ENCODE measurements around the gene SMURF1. TPM values are rescaled to one million over a fixed set of nuclear protein-coding genes. Genes with fewer than 3 reads are reported as not detected.
"Not testable (repeated sequence)": the region's sequence is repeated elsewhere in the genome, so short reads cannot be mapped to it uniquely, and the experiment has no call there.

The SMURF1 gene
- total RNA-seq, 1 donor from 2014 or later: 9.9 TPM

DNA sequence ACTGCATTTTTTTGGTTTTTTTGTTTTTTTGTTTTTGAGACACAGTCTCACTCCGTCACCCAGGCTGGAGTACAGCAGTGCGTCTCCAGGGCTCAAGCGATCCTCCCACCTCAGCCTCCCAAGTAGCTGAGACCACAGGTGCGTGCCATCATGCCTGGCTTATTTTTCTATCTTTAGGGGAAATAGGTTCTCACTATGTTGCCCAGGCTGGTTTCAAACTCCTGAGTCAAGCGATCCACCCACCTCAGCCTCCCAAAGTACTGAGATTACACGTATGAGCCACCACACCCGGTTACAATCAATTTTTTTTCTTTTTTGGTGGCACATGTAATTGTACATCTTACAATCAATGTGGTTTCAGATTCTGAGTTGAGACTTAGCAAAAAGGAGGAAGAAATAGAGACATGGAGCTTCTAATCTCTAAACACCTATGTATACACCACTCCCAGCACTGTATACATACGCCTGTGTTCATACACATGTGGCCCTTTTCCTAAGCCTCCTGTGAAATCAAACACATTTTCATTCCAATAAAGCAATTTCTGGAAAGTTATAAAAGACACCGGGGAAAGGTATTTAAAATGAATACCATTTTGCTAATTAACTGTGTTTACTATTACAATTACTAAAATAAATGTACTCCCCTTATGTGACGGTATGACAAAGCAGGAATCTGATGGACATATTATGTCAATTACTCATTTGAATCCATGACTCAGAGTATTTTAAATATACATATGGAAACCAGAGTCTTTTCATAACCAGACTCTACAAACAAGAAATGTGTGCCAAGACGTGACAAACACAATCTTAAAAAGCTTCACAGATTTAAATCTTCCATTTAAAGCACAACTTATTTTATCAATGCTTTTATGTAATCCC is 40.9 kb downstream of the SMURF1 start:
- no peaks in the 10 kb centered on the region for H3K9me3 ChIP-seq (ENCODE audit: control insufficient read depth in 3 of 3, low read length in 3 of 3)
- H3K36me3 ChIP-seq (ENCODE audit: control insufficient read depth in 3 of 3, insufficient read depth in 3 of 3, low read length in 3 of 3): no peaks in the 10 kb centered on the region
- H3K4me3 ChIP-seq (ENCODE audit: low read length in 3 of 3): no peak overlapping the region
- no peak overlapping the region for H3K27ac ChIP-seq (ENCODE audit: low read depth, low read length)
- H3K4me1 ChIP-seq (ENCODE audit: control insufficient read depth in 3 of 3, insufficient read depth in 3 of 3, low read length in 3 of 3): peaks cover 0 to 14% (median 2%) of the 10 kb centered on the region in 3 donors
- no peak overlapping the region for H3K9ac ChIP-seq (ENCODE audit: low read depth in 1 of 3, low read length in 3 of 3)
- H3K27me3 ChIP-seq (ENCODE audit: control insufficient read depth in 3 of 3, insufficient read depth in 3 of 3, low read length in 3 of 3): no peaks in the 10 kb centered on the region

DNA sequence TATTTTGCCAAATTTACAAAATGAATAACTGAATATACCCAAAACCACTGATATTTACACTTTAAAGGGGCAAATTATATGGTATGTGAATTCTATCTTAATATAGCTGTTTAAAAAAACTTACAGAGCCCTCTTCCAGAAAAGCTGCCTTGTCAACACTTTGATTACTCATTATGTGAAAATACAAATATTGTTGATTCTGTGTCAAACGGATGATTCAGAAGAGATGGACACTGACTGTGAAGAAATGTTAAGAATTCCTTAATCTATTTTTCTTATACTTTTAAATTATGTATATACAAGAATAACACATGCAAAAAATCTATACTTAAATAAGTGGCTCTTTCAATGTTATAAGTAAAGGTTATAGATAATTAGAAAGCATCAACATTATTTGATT is 41.5 kb downstream of the SMURF1 start:
- H3K27ac ChIP-seq (ENCODE audit: low read depth, low read length): no peak overlapping the region
- H3K36me3 ChIP-seq (ENCODE audit: control insufficient read depth in 3 of 3, insufficient read depth in 3 of 3, low read length in 3 of 3): no peaks in the 10 kb centered on the region
- no peaks in the 10 kb centered on the region for H3K27me3 ChIP-seq (ENCODE audit: control insufficient read depth in 3 of 3, insufficient read depth in 3 of 3, low read length in 3 of 3)
- no peak overlapping the region for H3K9ac ChIP-seq (ENCODE audit: low read depth in 1 of 3, low read length in 3 of 3)
- H3K9me3 ChIP-seq (ENCODE audit: control insufficient read depth in 3 of 3, low read length in 3 of 3): no peaks in the 10 kb centered on the region
- peaks cover 0 to 7% (median 2%) of the 10 kb centered on the region in 3 donors for H3K4me1 ChIP-seq (ENCODE audit: control insufficient read depth in 3 of 3, insufficient read depth in 3 of 3, low read length in 3 of 3)
- no peak overlapping the region for H3K4me3 ChIP-seq (ENCODE audit: low read length in 3 of 3)

DNA sequence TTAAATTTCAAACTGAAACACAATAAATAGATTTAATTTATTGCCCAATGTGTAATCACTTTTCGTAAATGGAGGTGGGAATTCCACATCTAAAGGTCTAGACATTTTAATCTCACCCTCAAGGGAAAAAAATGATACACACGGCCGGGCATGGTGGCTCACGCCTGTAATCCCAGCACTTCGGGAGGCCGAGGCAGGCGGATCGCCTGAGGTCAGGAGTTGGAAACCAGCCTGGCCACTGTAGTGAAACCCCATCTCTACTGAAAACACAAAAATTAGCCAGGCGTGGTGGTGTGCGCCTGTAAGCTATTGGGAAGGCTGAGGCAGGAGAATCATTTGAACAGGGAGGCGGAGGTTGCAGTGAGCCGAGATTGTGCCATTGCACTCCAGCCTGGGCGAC is 42.4 kb downstream of the SMURF1 start:
- not testable (repeated sequence) for H3K27me3 ChIP-seq (ENCODE audit: control insufficient read depth in 3 of 3, insufficient read depth in 3 of 3, low read length in 3 of 3); H3K9me3 ChIP-seq (ENCODE audit: control insufficient read depth in 3 of 3, low read length in 3 of 3); H3K9ac ChIP-seq (ENCODE audit: low read depth in 1 of 3, low read length in 3 of 3); H3K4me1 ChIP-seq (ENCODE audit: control insufficient read depth in 3 of 3, insufficient read depth in 3 of 3, low read length in 3 of 3); H3K36me3 ChIP-seq (ENCODE audit: control insufficient read depth in 3 of 3, insufficient read depth in 3 of 3, low read length in 3 of 3); H3K4me3 ChIP-seq (ENCODE audit: low read length in 3 of 3); H3K27ac ChIP-seq (ENCODE audit: low read depth, low read length)

DNA sequence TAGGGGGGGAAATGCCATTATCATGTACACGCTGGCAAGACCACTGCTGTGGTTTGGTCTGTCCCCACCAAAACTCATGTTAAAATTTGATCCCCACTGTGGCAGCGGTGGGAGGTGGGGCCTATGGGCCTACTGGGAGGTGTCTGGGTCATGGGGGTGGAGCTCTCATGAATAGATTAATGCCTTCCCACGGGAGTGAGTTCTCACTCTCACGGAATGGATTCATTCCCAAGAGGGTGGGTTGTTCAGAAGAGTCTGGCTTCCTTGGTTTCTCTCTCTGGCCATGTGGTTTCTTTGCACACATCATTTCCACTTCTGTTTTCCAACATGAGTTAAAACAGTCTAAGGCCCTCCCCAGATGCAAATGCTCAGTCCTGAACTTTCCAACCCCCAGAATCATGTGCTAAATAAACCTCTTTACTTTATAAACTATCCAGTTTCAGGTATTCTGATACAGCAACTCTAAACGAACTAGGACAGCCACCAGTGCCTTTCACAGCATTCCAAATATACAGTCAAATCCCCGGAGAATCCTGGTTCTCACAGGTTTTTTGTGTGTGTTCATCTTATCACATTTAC is 44.3 kb downstream of the SMURF1 start:
- Histone ChIP-seq H3K9ac (ENCODE audit: low read depth in 1 of 3, low read length in 3 of 3) (no peak overlapping the region), H3K27me3 (ENCODE audit: control insufficient read depth in 3 of 3, insufficient read depth in 3 of 3, low read length in 3 of 3) (no peaks in the 10 kb centered on the region), H3K9me3 (ENCODE audit: control insufficient read depth in 3 of 3, low read length in 3 of 3) (no peaks in the 10 kb centered on the region), H3K36me3 (ENCODE audit: control insufficient read depth in 3 of 3, insufficient read depth in 3 of 3, low read length in 3 of 3) (no peaks in the 10 kb centered on the region), H3K4me1 (ENCODE audit: control insufficient read depth in 3 of 3, insufficient read depth in 3 of 3, low read length in 3 of 3) (peaks cover 7 to 12% (median 8%) of the 10 kb centered on the region in 3 donors), H3K27ac (ENCODE audit: low read depth, low read length) (no peak overlapping the region), H3K4me3 (ENCODE audit: low read length in 3 of 3) (no peak overlapping the region)

DNA sequence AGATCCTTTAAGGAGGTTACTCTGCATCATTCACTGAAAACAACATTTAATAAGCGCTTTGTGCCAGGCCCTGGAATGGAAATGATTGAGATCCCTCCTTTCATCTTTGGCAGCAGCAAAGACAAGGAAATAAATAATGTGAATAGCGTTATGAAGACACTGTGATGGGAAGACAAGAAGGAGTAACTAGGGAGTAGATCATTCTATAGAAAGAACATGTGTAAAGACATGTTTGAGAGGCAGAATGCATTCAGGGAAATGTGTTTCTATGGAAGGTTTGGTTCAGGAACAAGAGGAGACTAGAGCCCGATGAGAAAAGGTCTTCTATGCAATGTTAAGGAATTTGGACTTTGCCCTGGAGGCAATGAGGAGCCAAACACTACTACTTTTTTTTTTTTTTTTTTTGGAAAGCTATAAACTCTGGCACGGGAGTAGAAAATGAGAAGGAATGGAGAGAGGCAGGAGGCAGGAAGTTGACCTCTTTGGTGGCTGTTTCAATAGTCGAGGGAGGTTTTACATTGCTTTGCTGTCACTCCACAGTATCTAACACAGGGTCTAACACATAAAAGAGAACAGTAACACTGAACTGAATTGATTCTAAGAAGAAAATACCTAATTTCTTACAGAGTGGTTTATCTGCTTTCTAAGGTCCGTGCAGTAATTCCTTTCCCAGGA is 44.9 kb downstream of the SMURF1 start:
- Histone ChIP-seq H3K9me3 (ENCODE audit: control insufficient read depth in 3 of 3, low read length in 3 of 3) (no peaks in the 10 kb centered on the region), H3K4me1 (ENCODE audit: control insufficient read depth in 3 of 3, insufficient read depth in 3 of 3, low read length in 3 of 3) (peaks cover 7 to 8% (median 7%) of the 10 kb centered on the region in 3 donors), H3K36me3 (ENCODE audit: control insufficient read depth in 3 of 3, insufficient read depth in 3 of 3, low read length in 3 of 3) (no peaks in the 10 kb centered on the region), H3K27me3 (ENCODE audit: control insufficient read depth in 3 of 3, insufficient read depth in 3 of 3, low read length in 3 of 3) (no peaks in the 10 kb centered on the region), H3K4me3 (ENCODE audit: low read length in 3 of 3) (no peak overlapping the region), H3K27ac (ENCODE audit: low read depth, low read length) (no peak overlapping the region), H3K9ac (ENCODE audit: low read depth in 1 of 3, low read length in 3 of 3) (no peak overlapping the region)

DNA sequence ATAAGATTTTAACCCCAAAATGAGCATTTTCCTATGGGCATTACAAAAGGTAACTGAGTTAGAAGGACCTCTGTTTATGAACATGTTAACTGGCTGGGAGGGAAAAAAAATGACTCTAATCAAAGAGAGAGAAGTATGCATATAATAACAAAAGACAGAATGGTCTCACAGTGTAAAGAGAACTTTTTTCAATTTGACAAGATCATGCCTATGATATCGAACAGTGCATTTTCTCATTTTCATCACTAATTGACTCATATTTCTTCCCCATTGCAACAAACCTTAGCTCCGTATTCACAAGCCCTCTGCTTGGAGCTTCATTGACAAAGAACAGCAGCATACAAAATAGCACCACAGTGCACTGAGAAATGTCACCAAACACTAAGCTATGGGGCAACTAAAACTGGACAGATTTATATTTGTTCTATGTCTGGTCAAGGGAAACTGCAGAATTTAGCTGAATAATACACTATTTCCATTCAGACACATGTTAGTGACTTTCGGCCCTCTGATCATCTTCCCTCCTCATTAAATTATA is 45.6 kb downstream of the SMURF1 start:
- no peaks in the 10 kb centered on the region for H3K9me3 ChIP-seq (ENCODE audit: control insufficient read depth in 3 of 3, low read length in 3 of 3)
- no peaks in the 10 kb centered on the region for H3K27me3 ChIP-seq (ENCODE audit: control insufficient read depth in 3 of 3, insufficient read depth in 3 of 3, low read length in 3 of 3)
- H3K4me3 ChIP-seq (ENCODE audit: low read length in 3 of 3): no peak overlapping the region
- peaks cover 7 to 8% (median 7%) of the 10 kb centered on the region in 3 donors for H3K4me1 ChIP-seq (ENCODE audit: control insufficient read depth in 3 of 3, insufficient read depth in 3 of 3, low read length in 3 of 3)
- no peak overlapping the region for H3K9ac ChIP-seq (ENCODE audit: low read depth in 1 of 3, low read length in 3 of 3)
- H3K36me3 ChIP-seq (ENCODE audit: control insufficient read depth in 3 of 3, insufficient read depth in 3 of 3, low read length in 3 of 3): no peaks in the 10 kb centered on the region
- H3K27ac ChIP-seq (ENCODE audit: low read depth, low read length): no peak overlapping the region

DNA sequence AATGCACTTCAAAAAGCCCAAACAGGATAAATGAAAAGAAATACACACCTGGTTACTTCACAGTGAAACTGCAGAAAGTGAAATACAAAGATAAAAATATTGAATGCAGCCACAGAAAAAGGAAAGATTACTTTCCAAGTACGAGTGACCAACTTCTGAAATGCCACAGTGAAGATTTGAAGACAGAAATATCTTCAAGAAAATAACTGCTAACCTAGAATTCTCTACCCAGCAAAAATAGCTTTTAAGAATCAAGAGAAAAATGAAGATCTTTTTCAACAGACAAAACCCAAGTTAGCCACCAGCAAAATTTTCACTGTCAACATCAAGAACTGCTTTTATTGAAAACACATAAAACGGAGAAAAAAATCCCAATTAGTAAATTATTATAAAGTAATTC is 46.2 kb downstream of the SMURF1 start:
- H3K9me3 ChIP-seq (ENCODE audit: control insufficient read depth in 3 of 3, low read length in 3 of 3): no peaks in the 10 kb centered on the region
- H3K27ac ChIP-seq (ENCODE audit: low read depth, low read length): no peak overlapping the region
- no peaks in the 10 kb centered on the region for H3K27me3 ChIP-seq (ENCODE audit: control insufficient read depth in 3 of 3, insufficient read depth in 3 of 3, low read length in 3 of 3)
- H3K9ac ChIP-seq (ENCODE audit: low read depth in 1 of 3, low read length in 3 of 3): no peak overlapping the region
- peaks cover 7 to 8% (median 7%) of the 10 kb centered on the region in 3 donors for H3K4me1 ChIP-seq (ENCODE audit: control insufficient read depth in 3 of 3, insufficient read depth in 3 of 3, low read length in 3 of 3)
- H3K36me3 ChIP-seq (ENCODE audit: control insufficient read depth in 3 of 3, insufficient read depth in 3 of 3, low read length in 3 of 3): no peaks in the 10 kb centered on the region
- no peak overlapping the region for H3K4me3 ChIP-seq (ENCODE audit: low read length in 3 of 3)

DNA sequence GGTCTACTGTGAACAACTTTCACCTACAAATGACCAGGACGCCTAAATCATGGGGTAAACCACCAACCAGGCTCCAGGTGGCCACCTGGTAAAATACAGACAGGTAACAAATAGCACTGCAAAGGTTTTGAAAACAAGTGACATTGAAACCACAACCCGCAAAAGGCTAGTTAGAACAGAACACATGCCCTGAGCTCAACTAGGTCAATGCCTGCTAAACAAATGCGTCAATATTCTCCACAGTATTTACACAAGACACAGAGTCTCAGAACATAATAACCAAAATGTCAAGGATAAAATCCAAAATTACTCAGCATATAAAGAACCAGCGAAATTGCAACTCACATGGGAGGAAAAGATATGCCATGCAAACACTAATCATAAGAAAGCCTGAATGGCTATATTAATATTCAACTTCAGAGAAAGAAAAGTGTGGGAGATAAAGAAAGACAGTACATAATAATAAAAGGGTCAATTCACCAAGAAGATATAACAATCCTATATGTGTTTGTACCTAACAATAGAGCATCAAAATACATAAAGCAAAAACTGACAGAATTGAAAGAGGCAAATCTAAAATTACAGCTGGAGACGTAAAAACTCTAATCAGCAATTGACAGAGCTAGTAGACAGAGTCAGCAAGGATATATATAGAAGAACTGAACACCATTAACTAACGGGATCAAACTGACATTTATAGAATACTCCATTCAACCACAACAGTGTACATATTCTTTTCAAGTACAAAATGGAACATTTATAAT is 47.6 kb downstream of the SMURF1 start:
- Histone ChIP-seq H3K4me3 (ENCODE audit: low read length in 3 of 3) (no peak overlapping the region), H3K9ac (ENCODE audit: low read depth in 1 of 3, low read length in 3 of 3) (peak overlapping the region in 2 of 3 donors; percentile 2 to 15), H3K27me3 (ENCODE audit: control insufficient read depth in 3 of 3, insufficient read depth in 3 of 3, low read length in 3 of 3) (no peaks in the 10 kb centered on the region), H3K4me1 (ENCODE audit: control insufficient read depth in 3 of 3, insufficient read depth in 3 of 3, low read length in 3 of 3) (peaks cover 7 to 8% (median 7%) of the 10 kb centered on the region in 3 donors), H3K9me3 (ENCODE audit: control insufficient read depth in 3 of 3, low read length in 3 of 3) (no peaks in the 10 kb centered on the region), H3K36me3 (ENCODE audit: control insufficient read depth in 3 of 3, insufficient read depth in 3 of 3, low read length in 3 of 3) (no peaks in the 10 kb centered on the region), H3K27ac (ENCODE audit: low read depth, low read length) (peak overlapping the region; percentile 31)

DNA sequence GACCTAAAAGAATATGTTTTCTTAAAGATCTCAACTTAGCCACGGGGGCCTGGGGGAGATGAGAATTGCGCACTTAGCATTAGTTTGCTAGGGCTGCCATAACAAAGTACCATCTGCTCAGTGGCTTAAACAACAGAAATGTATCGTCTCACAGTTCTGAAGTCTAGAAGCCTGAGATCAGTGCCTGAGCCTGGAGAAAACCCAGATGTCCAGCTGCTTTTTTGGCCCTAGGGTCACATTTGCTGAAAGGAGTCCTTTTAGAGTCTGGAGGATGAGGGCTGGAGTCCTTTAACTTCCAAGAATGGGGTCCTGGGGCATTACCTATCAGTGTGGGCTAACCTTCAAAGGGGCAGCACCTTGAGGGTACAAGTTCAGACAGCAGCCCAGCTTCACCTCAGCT is 48.2 kb downstream of the SMURF1 start:
- peaks cover 7 to 8% (median 7%) of the 10 kb centered on the region in 3 donors for H3K4me1 ChIP-seq (ENCODE audit: control insufficient read depth in 3 of 3, insufficient read depth in 3 of 3, low read length in 3 of 3)
- peak overlapping the region in 1 of 3 donors; percentile 2 for H3K9ac ChIP-seq (ENCODE audit: low read depth in 1 of 3, low read length in 3 of 3)
- H3K9me3 ChIP-seq (ENCODE audit: control insufficient read depth in 3 of 3, low read length in 3 of 3): no peaks in the 10 kb centered on the region
- H3K36me3 ChIP-seq (ENCODE audit: control insufficient read depth in 3 of 3, insufficient read depth in 3 of 3, low read length in 3 of 3): no peaks in the 10 kb centered on the region
- no peak overlapping the region for H3K4me3 ChIP-seq (ENCODE audit: low read length in 3 of 3)
- no peaks in the 10 kb centered on the region for H3K27me3 ChIP-seq (ENCODE audit: control insufficient read depth in 3 of 3, insufficient read depth in 3 of 3, low read length in 3 of 3)
- H3K27ac ChIP-seq (ENCODE audit: low read depth, low read length): peak overlapping the region; percentile 31
